Neural cell (in vitro differentiated cells): ENCODE measurements around the gene TMOD1. TPM values are rescaled to one million over a fixed set of nuclear protein-coding genes. Genes with fewer than 3 reads are reported as not detected.
A peak's percentile ranks its signal among the peaks of the same experiment; 100 is the strongest.

Experiments used
- H2AFZ ChIP-seq: fragments of 200-600, 300-800 bp; sonication (generic), shearing (Covaris generic); 2 replicates; pipeline ENCODE4 v1.6.0; 2014; ENCODE audit warnings: low read depth, mild to moderate bottlenecking, antibody characterized with exemption, low read length, moderate library complexity
- H3F3A ChIP-seq: fragments of 200-600 bp; shearing (Covaris generic); 2 replicates; pipeline ENCODE4 v1.6.1; 2016; ENCODE audit warnings: mild to moderate bottlenecking, moderate library complexity, mixed read lengths, antibody characterized with exemption, low read length; ENCODE audit not compliant: insufficient read depth, poor library complexity, severe bottlenecking
- H3K27ac ChIP-seq: fragments of 200-600, 300-800 bp; sonication (generic), shearing (Covaris generic); 2 replicates; pipeline ENCODE4 v1.5.1; 2014; ENCODE audit warnings: mild to moderate bottlenecking, low read length, moderate library complexity
- H3K27me3 ChIP-seq: fragments of 300-800, 200-600 bp; sonication (generic), shearing (Covaris generic); 2 replicates; pipeline ENCODE4 v1.6.0; 2014; ENCODE audit warnings: mild to moderate bottlenecking, low read depth, low read length, moderate library complexity; ENCODE audit not compliant: insufficient read depth
- H3K36me3 ChIP-seq: fragments of 300-800, 200-600 bp; sonication (generic), shearing (Covaris generic); 2 replicates; pipeline ENCODE4 v1.5.1; 2014; ENCODE audit warnings: mild to moderate bottlenecking, antibody characterized with exemption, low read length, moderate library complexity; ENCODE audit not compliant: insufficient read depth
- H3K4me2 ChIP-seq: fragments of 300-800, 200-600 bp; sonication (generic), shearing (Covaris generic); 2 replicates; pipeline ENCODE4 v1.6.0; 2014; ENCODE audit warnings: mild to moderate bottlenecking, low read length
- H3K4me3 ChIP-seq: fragments of 300-800, 200-600 bp; sonication (generic), shearing (Covaris generic); 2 replicates; pipeline ENCODE4 v1.5.1; 2014; ENCODE audit warnings: mild to moderate bottlenecking, low read length, moderate library complexity
- H3K79me2 ChIP-seq: fragments of 200-600 bp; shearing (Covaris generic); replicated peaks from 2 replicates; pipeline ENCODE4 v1.6.0; 2014; ENCODE audit warnings: mild to moderate bottlenecking, low read length, moderate library complexity; ENCODE audit not compliant: insufficient read depth
- H3K9ac ChIP-seq: fragments of 300-800, 200-600 bp; sonication (generic), shearing (Covaris generic); 2 replicates; pipeline ENCODE4 v1.6.1; 2016; ENCODE audit warnings: mild to moderate bottlenecking, low read length, mixed read lengths
- H3K9me2 ChIP-seq: fragments of 200-600 bp; shearing (Covaris generic); 2 replicates; pipeline ENCODE4 v1.6.1; 2016; ENCODE audit warnings: mild to moderate bottlenecking, low read length, mixed read lengths; ENCODE audit not compliant: insufficient read depth
- H3K9me3 ChIP-seq: fragments of 200-600, 300-800 bp; sonication (generic), shearing (Covaris generic); 2 replicates; pipeline ENCODE4 v1.6.1; 2016; ENCODE audit warnings: mild to moderate bottlenecking, mixed run types, low read length, moderate library complexity, mixed read lengths
- H4K20me1 ChIP-seq: fragments of 200-600 bp; shearing (Covaris generic); 2 replicates; pipeline ENCODE4 v1.6.1; 2016; ENCODE audit warnings: mild to moderate bottlenecking, mixed run types; ENCODE audit not compliant: insufficient read depth
- CTCF ChIP-seq: fragments of 450-650 bp; IDR thresholded peaks from 2 replicates; pipeline ENCODE4 v1.5.1; 2014; ENCODE audit warnings: antibody characterized with exemption, mild to moderate bottlenecking, moderate library complexity; ENCODE audit not compliant: poor library complexity, severe bottlenecking
- EP300 ChIP-seq: fragments of 450-650 bp; conservative IDR thresholded peaks from 2 replicates; pipeline ENCODE4 v1.6.1; 2014; ENCODE audit warnings: antibody characterized with exemption, mild to moderate bottlenecking, moderate library complexity; ENCODE audit not compliant: poor library complexity, severe bottlenecking
- EZH2 ChIP-seq: fragments of 200-600, 300-800 bp; shearing (Covaris generic), sonication (generic); IDR thresholded peaks from 2 replicates; pipeline ENCODE4 v1.6.1; 2014; ENCODE audit warnings: antibody characterized with exemption, low read length, borderline replicate concordance, mild to moderate bottlenecking; ENCODE audit not compliant: insufficient read depth, poor library complexity, severe bottlenecking
- MXI1 ChIP-seq: fragments of 450-650 bp; conservative IDR thresholded peaks from 2 replicates; pipeline ENCODE4 v1.6.1; 2014; ENCODE audit warnings: antibody characterized with exemption, mild to moderate bottlenecking; ENCODE audit not compliant: poor library complexity, severe bottlenecking
- POLR2AphosphoS5 ChIP-seq: IDR thresholded peaks from 2 replicates; pipeline ENCODE4 v1.6.1; 2012
- RAD21 ChIP-seq: fragments of 450-650 bp; conservative IDR thresholded peaks from 2 replicates; pipeline ENCODE4 v1.6.1; 2014; ENCODE audit warnings: antibody characterized with exemption, mild to moderate bottlenecking, moderate library complexity
- SMC3 ChIP-seq: fragments of 450-650 bp; conservative IDR thresholded peaks from 2 replicates; pipeline ENCODE4 v1.6.1; 2014; ENCODE audit warnings: antibody characterized with exemption, mild to moderate bottlenecking, moderate library complexity; ENCODE audit not compliant: poor library complexity
- TAF1 ChIP-seq: IDR thresholded peaks from 2 replicates; pipeline ENCODE4 v1.6.1; 2012; ENCODE audit warnings: low read depth
- polyA plus RNA-seq: library from polyadenylated mRNA; depleted of rRNA; stranded (reverse); fragments of >200 nt; gene quantifications from 2 replicates; pipeline ENCODE4 v1.2.3, GENCODE V29; 2014
- TF ChIP-seq, protein P1 (sequence below): IDR thresholded peaks from 2 replicates; pipeline ENCODE4 v1.6.1; 2012; ENCODE audit warnings: borderline replicate concordance

Gene TMOD1
- polyA plus RNA-seq, 1 donor from 2014 or later, result 0.17 TPM

DNA sequence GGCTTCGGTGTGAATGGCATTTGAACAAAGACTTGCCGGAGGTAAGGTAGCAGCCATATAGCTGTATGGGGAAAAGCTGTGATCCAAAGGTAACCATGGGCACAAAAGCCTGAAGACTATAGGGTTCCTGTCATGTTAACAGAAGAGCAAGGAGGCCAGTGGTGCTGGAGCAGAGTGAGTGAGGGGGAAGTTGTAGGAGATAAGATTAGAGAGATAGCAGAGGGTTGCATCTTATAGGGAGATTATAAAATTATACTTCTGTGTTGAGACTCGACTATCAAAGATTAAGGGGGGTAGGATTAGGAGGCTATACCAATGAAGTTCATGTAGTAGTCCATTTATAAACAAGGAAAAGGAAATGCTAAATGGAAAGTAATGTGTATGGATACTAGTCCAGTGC, 135.4 kb downstream of the TMOD1 start:
- Histone ChIP-seq H3K4me3 (peak overlapping the region; percentile 45), H3K4me2 (no peak overlapping the region), H3K9me2 (no peaks in the 10 kb centered on the region), H2AFZ (no peak overlapping the region), H3K9me3 (no peaks in the 10 kb centered on the region), H3K27ac (no peak overlapping the region), H3K27me3 (no peaks in the 10 kb centered on the region), H3K79me2 (peaks cover 67% of the 10 kb centered on the region), H3F3A (peaks cover 2% of the 10 kb centered on the region), H4K20me1 (no peaks in the 10 kb centered on the region), H3K9ac (no peak overlapping the region), H3K36me3 (no peaks in the 10 kb centered on the region)
- TF ChIP-seq EZH2 (no peak), MXI1 (no peak), SMC3 (no peak), RAD21 (no peak), TAF1 (no peak), EP300 (no peak), POLR2AphosphoS5 (no peak), CTCF (no peak)
- TF ChIP-seq, protein P1, sequence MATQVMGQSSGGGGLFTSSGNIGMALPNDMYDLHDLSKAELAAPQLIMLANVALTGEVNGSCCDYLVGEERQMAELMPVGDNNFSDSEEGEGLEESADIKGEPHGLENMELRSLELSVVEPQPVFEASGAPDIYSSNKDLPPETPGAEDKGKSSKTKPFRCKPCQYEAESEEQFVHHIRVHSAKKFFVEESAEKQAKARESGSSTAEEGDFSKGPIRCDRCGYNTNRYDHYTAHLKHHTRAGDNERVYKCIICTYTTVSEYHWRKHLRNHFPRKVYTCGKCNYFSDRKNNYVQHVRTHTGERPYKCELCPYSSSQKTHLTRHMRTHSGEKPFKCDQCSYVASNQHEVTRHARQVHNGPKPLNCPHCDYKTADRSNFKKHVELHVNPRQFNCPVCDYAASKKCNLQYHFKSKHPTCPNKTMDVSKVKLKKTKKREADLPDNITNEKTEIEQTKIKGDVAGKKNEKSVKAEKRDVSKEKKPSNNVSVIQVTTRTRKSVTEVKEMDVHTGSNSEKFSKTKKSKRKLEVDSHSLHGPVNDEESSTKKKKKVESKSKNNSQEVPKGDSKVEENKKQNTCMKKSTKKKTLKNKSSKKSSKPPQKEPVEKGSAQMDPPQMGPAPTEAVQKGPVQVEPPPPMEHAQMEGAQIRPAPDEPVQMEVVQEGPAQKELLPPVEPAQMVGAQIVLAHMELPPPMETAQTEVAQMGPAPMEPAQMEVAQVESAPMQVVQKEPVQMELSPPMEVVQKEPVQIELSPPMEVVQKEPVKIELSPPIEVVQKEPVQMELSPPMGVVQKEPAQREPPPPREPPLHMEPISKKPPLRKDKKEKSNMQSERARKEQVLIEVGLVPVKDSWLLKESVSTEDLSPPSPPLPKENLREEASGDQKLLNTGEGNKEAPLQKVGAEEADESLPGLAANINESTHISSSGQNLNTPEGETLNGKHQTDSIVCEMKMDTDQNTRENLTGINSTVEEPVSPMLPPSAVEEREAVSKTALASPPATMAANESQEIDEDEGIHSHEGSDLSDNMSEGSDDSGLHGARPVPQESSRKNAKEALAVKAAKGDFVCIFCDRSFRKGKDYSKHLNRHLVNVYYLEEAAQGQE, result no peak

- H3K27me3 ChIP-seq, result no peaks in the 10 kb centered on the region
- H4K20me1 ChIP-seq, result no peaks in the 10 kb centered on the region
- H3K9me2 ChIP-seq, result no peaks in the 10 kb centered on the region
- no peak overlapping the region for H3K27ac ChIP-seq
- no peak overlapping the region for H3K4me3 ChIP-seq
- H3K36me3 ChIP-seq, result peaks cover 6% of the 10 kb centered on the region
- H3K4me2 ChIP-seq, result no peak overlapping the region
- no peak overlapping the region for H3K9ac ChIP-seq
- TF ChIP-seq EP300 (no peak), SMC3 (no peak), POLR2AphosphoS5 (no peak), MXI1 (no peak), RAD21 (no peak), TAF1 (no peak), CTCF (no peak), EZH2 (no peak)
- TF ChIP-seq, protein P1, result no peak
- H3K9me3 ChIP-seq, result no peaks in the 10 kb centered on the region
- H3K79me2 ChIP-seq, result peaks cover 65% of the 10 kb centered on the region
- no peak overlapping the region for H2AFZ ChIP-seq
- no peaks in the 10 kb centered on the region for H3F3A ChIP-seq
These were observed 137.2 kb downstream of the TMOD1 start for GRCh38 chr9:97638666-97639065.
